GM21529 (cell line): ENCODE results near the gene CENPK.
"Not testable (repeated sequence)": the region's sequence is repeated elsewhere in the genome, so short reads cannot be mapped to it uniquely, and the experiment has no call there.

Experiments used
- ATAC-seq: cut with Tn5 transposase; IDR thresholded peaks from one replicate; pipeline ENCODE4 v1.9.1; 2021; ENCODE audit not compliant: unreplicated experiment

Gene CENPK

GRCh38 chr5:65562731-65563701 lies at the start of gene CENPK, which contains the start of gene PPWD1:
Gene CENPK, minus strand, starts transcription at chr5:65563168. Its CDS starts 8,261 bp downstream, at chr5:65554907.
Gene PPWD1, plus strand, starts transcription at chr5:65563296. Its CDS starts 15 bp downstream, at chr5:65563311.
- peak; percentile 100 for ATAC-seq

- ATAC-seq, result no peak
Measured at GRCh38 chr5:65612298-65612907, 49.4 kb upstream of the CENPK start.

GRCh38 chr5:65611524-65611923 lies 48.6 kb upstream of the CENPK start:
- ATAC-seq, result no peak

- not testable (repeated sequence) for ATAC-seq
Measured at GRCh38 chr5:65601761-65602160, 38.8 kb upstream of the CENPK start.

GRCh38 chr5:65588694-65589093 lies 25.7 kb upstream of the CENPK start:
- ATAC-seq, result no peak

GRCh38 chr5:65577141-65577540 lies 14.2 kb upstream of the CENPK start:
- ATAC-seq, result no peak

GRCh38 chr5:65570598-65571226 lies 7.7 kb upstream of the CENPK start:
- ATAC-seq, result no peak

GRCh38 chr5:65566505-65566904 lies 3.5 kb upstream of the CENPK start:
- ATAC-seq, result no peak

GRCh38 chr5:65563777-65564176 lies 809 bp upstream of the CENPK start:
- ATAC-seq, result no peak

- no peak for ATAC-seq
Measured at GRCh38 chr5:65556718-65557117, 6.2 kb downstream of the CENPK start.

- no peak for ATAC-seq
Measured at GRCh38 chr5:65556181-65556580, 6.8 kb downstream of the CENPK start.

GRCh38 chr5:65555287-65555686 lies 7.7 kb downstream of the CENPK start:
- no peak for ATAC-seq

GRCh38 chr5:65553941-65554340 lies 9.0 kb downstream of the CENPK start:
- ATAC-seq, result no peak

GRCh38 chr5:65548281-65548680 lies 14.7 kb downstream of the CENPK start:
- no peak for ATAC-seq

- no peak for ATAC-seq
Measured at GRCh38 chr5:65546141-65546540, 16.8 kb downstream of the CENPK start.

- ATAC-seq, result no peak
Measured at GRCh38 chr5:65544473-65544872, 18.5 kb downstream of the CENPK start.

GRCh38 chr5:65539827-65540226 lies 23.1 kb downstream of the CENPK start:
- ATAC-seq, result no peak

- ATAC-seq, result no peak
Measured at GRCh38 chr5:65535529-65535987, 27.4 kb downstream of the CENPK start.

- ATAC-seq, result no peak
Measured at GRCh38 chr5:65530904-65531303, 32.1 kb downstream of the CENPK start.

GRCh38 chr5:65525726-65526125 lies 37.2 kb downstream of the CENPK start:
- ATAC-seq, result no peak

GRCh38 chr5:65512170-65512937 lies 50.6 kb downstream of the CENPK start:
- ATAC-seq, result no peak
